ENCODE data around the gene IL1RAPL1. TPM values are rescaled to one million over a fixed set of nuclear protein-coding genes. Genes with fewer than 3 reads are reported as not detected.

Gene IL1RAPL1
- total RNA-seq, 4 donors from 2014 or later: 0.24 to 6.2 TPM; not detected in 2

GRCh38 chrX:30005813-30006212 lies 1418.6 kb downstream of the IL1RAPL1 start:
- intact Hi-C loops (cut with DNase I; ENCODE audit: low total_unique reads): no loop called here
- TF ChIP-seq POLR2A (IDR thresholded peaks at IDR 0.05) (no peak), CTCF (IDR thresholded peaks at IDR 0.05) (no peak)

More at GRCh38 chrX:30005813-30006212, 1418.6 kb downstream of the IL1RAPL1 start:
- DNase-seq: no peak
- Histone ChIP-seq H3K36me3 (no peaks in the 10 kb centered on the region), H3K4me1 (no peaks in the 10 kb centered on the region), H3K27ac (no peak overlapping the region), H3K9me3 (no peaks in the 10 kb centered on the region), H3K4me3 (no peak overlapping the region), H3K27me3 (no peaks in the 10 kb centered on the region)

Small RNA genes within 50 kb of the gene (microRNA-seq; reads per million reads assigned to microRNA genes)
- not detected for gene MIR4666B (ENCODE audit: borderline microRNAs expressed, borderline replicate concordance)

Small RNA genes within 50 kb of the gene (small RNA-seq; reads per million reads assigned to genes)
- gene MIR4666B: not detected
- gene RF00284: not detected
- 1.0 reads per million, percentile 50 among the genes with 10 or more reads in this experiment for gene RNA5SP500
